ENCODE measurements around the gene LGR4. TPM values are rescaled to one million over a fixed set of nuclear protein-coding genes. Genes with fewer than 3 reads are reported as not detected.

LGR4 gene
- total RNA-seq, 2 experiments from 2014 or later = 0.10 TPM; not detected in 1

DNA sequence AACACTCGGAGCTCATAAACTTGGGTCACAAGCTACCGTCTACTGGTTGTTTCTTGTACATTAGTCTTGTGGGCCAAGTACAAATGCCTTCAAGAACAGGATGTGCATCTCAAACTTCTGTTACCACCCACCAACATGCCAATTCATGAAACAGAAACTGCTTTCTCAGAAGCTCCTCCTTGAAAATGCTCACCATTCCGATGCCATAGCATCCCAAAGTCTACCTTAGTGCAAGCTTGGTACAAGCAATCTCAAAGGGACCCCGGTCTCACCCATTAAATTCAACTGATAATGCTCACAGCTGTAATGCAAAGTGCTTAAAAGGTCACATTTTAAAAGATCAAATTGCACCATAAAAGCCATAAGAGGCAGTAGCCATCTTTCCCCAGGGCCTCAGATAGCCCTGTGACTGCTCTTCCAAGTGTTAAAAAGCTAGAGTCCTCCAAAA lies 77.8 kb downstream of the LGR4 start:
- CTCF ChIA-PET = interaction anchor here (1.8 kb wide), 1 partner anchor 91 kb away, joined by 6 read pairs; no protein-coding TSS in a partner anchor
- Mint-ChIP-seq H3K27me3 (peaks cover 4% of the 10 kb centered on the region), H3K9me3 (no peaks in the 10 kb centered on the region), H3K4me1 (peaks cover 4% of the 10 kb centered on the region), H3K4me3 (no peak overlapping the region), H3K36me3 (ENCODE audit: low read depth) (no peaks in the 10 kb centered on the region), H3K27ac (no peak overlapping the region)
- DNase-seq = no peak
- POLR2A ChIA-PET = no interaction called here

- H3K4me1 Mint-ChIP-seq = peaks cover 16% of the 10 kb centered on the region
- no peaks in the 10 kb centered on the region for H3K36me3 Mint-ChIP-seq (ENCODE audit: low read depth)
- no peak overlapping the region for H3K27ac Mint-ChIP-seq
- peaks cover 3% of the 10 kb centered on the region for H3K27me3 Mint-ChIP-seq
- no peak overlapping the region for H3K4me3 Mint-ChIP-seq
- ChIA-PET CTCF (no interaction called here), POLR2A (no interaction called here)
- DNase-seq = no peak
- no peaks in the 10 kb centered on the region for H3K9me3 Mint-ChIP-seq
Measured at GRCh38 chr11:27392278-27393114, 80.1 kb downstream of the LGR4 start.

DNA sequence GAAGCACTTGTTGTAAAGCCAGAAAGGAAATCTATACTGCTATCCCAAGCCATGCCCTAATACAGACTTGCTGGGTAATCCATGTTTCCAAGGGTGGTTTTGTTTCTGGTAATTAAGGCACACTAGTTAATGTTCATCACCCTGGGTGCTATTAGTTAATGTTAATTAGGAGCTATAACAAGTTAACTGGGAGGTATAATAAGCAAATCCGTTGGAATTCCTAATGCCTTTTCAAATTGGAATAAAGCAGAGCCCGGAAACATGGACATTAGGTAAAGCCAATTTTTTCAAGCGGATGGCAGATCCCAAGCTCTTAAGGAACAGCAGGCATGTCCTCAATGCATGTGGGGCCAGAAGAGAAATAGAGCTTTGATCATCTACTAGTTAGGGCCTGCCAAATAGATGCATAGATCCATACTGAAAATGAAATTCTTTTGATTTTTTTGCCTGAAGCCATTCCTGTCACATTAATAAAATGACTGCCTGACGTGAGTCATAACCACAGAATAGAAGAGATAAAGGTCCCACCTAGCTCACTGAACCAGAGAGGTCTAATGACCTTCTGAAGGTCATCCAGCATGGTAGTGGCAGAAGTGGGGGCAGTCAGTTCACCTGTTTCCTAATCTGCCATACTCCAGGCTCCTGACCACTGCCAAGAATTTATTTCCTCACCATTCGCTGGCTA lies 81.1 kb downstream of the LGR4 start:
- Mint-ChIP-seq H3K36me3 (ENCODE audit: low read depth) (no peaks in the 10 kb centered on the region), H3K4me1 (peaks cover 20% of the 10 kb centered on the region), H3K4me3 (no peak overlapping the region), H3K27me3 (no peaks in the 10 kb centered on the region), H3K27ac (no peak overlapping the region), H3K9me3 (no peaks in the 10 kb centered on the region)
- no peak for DNase-seq
- POLR2A ChIA-PET = no interaction called here
- CTCF ChIA-PET = no interaction called here

GRCh38 chr11:27390318-27391295 lies 82.0 kb downstream of the LGR4 start:
- Mint-ChIP-seq H3K4me3 (no peak overlapping the region), H3K27me3 (no peaks in the 10 kb centered on the region), H3K27ac (no peak overlapping the region), H3K9me3 (no peaks in the 10 kb centered on the region), H3K4me1 (peaks cover 20% of the 10 kb centered on the region), H3K36me3 (ENCODE audit: low read depth) (no peaks in the 10 kb centered on the region)
- ChIA-PET CTCF (no interaction called here), POLR2A (no interaction called here)
- DNase-seq = no peak

DNA sequence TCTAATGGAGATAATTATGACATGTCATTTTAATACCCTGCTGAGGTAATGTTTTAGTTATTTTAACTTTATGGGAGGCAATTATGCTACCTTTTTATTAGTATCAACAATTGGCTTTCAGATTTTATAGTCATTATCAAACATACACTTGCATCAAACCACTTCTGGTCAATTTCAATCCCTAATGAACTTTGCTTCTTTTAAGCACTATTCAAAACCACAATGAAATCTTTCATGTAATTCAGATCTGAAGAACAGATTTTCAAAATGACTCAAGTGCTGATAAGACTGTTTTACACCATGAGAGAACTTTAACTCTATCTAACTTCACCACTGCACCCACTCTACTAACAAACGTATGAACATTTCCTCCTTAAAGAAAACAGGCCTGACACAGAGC lies 83.7 kb downstream of the LGR4 start:
- DNase-seq = no peak
- no peak overlapping the region for H3K4me3 Mint-ChIP-seq
- H3K9me3 Mint-ChIP-seq = no peaks in the 10 kb centered on the region
- H3K27ac Mint-ChIP-seq = peak overlapping the region; percentile 9
- H3K4me1 Mint-ChIP-seq = peaks cover 25% of the 10 kb centered on the region
- ChIA-PET POLR2A (no interaction called here), CTCF (no interaction called here)
- H3K36me3 Mint-ChIP-seq (ENCODE audit: low read depth) = no peaks in the 10 kb centered on the region
- H3K27me3 Mint-ChIP-seq = no peaks in the 10 kb centered on the region

- Mint-ChIP-seq H3K27ac (no peak overlapping the region), H3K9me3 (no peaks in the 10 kb centered on the region), H3K36me3 (ENCODE audit: low read depth) (no peaks in the 10 kb centered on the region), H3K4me1 (peaks cover 28% of the 10 kb centered on the region), H3K4me3 (no peak overlapping the region), H3K27me3 (no peaks in the 10 kb centered on the region)
- no peak for DNase-seq
- CTCF ChIA-PET = no interaction called here
- POLR2A ChIA-PET = no interaction called here
Measured at GRCh38 chr11:27388001-27388400, 84.6 kb downstream of the LGR4 start.

DNA sequence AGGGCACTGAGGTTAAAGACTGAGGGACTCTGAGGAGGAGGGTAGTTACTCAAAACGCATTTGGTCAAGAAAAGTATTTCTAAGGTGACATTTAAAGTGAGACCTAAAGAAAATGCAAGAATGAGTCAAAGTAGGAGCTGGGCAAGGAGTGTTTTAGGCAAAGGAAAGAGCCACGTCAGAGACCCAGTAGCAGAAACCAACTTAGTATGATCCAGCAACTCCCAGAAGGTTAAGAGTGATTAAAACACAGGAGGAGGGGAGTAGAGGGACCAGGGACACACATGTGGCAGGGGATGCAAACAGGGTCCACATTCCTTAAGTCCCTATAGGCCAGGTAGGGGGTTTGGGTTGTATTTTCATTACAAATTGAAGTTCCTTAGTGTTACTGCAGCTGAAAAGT lies 85.2 kb downstream of the LGR4 start:
- no peaks in the 10 kb centered on the region for H3K36me3 Mint-ChIP-seq (ENCODE audit: low read depth)
- H3K27ac Mint-ChIP-seq = no peak overlapping the region
- H3K9me3 Mint-ChIP-seq = no peaks in the 10 kb centered on the region
- DNase-seq = no peak
- no peaks in the 10 kb centered on the region for H3K27me3 Mint-ChIP-seq
- H3K4me1 Mint-ChIP-seq = peaks cover 28% of the 10 kb centered on the region
- POLR2A ChIA-PET = no interaction called here
- no peak overlapping the region for H3K4me3 Mint-ChIP-seq
- CTCF ChIA-PET = no interaction called here

DNA sequence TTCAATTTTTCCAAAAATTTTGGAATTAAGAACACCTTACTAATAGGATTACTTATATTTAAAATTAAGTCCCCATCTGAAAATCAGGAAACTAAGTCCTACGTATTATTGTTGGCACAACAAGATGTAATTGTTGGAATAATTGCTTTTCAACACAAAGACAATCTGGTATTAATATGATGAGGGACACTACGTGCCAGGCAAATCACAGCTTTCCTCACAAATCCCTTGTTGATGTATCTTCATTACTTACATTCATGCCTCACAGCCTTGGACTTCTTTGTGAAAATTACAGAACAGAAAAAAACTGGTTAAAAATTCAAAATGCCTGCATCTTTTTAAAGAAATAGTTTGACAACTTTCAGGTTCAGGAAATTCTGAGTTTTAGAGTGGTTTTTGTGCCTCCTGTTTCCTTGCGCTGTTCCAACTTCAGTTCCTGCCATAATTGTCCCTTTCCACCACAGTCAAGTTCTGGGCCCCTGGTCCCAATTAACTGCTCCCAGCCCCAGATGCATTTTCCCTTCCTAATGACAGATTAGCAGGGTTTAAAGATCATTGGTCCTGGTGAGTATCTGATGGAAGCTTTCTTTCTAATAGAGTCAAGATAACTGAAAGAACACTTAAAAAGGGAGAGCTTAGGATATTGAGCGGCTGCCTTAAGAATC lies 86.3 kb downstream of the LGR4 start:
- Mint-ChIP-seq H3K36me3 (ENCODE audit: low read depth) (no peaks in the 10 kb centered on the region), H3K9me3 (no peaks in the 10 kb centered on the region), H3K4me1 (peaks cover 28% of the 10 kb centered on the region), H3K27me3 (no peaks in the 10 kb centered on the region), H3K27ac (no peak overlapping the region), H3K4me3 (no peak overlapping the region)
- CTCF ChIA-PET = no interaction called here
- DNase-seq = no peak
- POLR2A ChIA-PET = no interaction called here

DNA sequence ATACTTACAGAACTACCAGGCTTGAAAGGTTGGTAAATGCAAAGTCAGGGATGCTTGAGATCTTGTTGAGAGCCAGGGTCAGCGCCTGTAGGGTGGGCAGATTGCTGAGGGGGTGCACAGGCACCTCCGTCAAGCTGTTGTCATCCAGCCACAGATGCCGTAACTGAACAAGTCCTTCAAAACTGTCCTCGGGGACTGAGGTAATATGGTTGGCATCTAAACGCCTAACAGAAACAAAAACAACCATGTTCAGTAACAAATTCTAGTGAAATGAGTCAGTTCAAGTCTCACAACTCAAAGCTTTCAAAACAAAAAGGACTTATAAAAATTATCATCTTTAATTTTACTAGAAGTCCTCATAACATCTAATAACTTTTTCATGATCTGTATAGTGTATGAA lies 87.3 kb downstream of the LGR4 start:
- no peak for DNase-seq
- Mint-ChIP-seq H3K4me3 (no peak overlapping the region), H3K36me3 (ENCODE audit: low read depth) (no peaks in the 10 kb centered on the region), H3K27me3 (no peaks in the 10 kb centered on the region), H3K27ac (no peak overlapping the region), H3K4me1 (peaks cover 28% of the 10 kb centered on the region), H3K9me3 (no peaks in the 10 kb centered on the region)
- ChIA-PET CTCF (interaction anchor here (1.8 kb wide), 1 partner anchor 13 kb away, joined by 6 read pairs; no protein-coding TSS in a partner anchor), POLR2A (no interaction called here)

GRCh38 chr11:27384227-27384626 lies 88.4 kb downstream of the LGR4 start:
- ChIA-PET POLR2A (interaction anchor here (0.7 kb wide), 1 partner anchor 21 kb away, joined by 3 read pairs; the partner anchor contains the start of gene CCDC34), CTCF (interaction anchor here (1.8 kb wide), 1 partner anchor 12 kb away, joined by 6 read pairs; no protein-coding TSS in a partner anchor)
- no peak overlapping the region for H3K4me3 Mint-ChIP-seq
- H3K4me1 Mint-ChIP-seq = peaks cover 28% of the 10 kb centered on the region
- no peak for DNase-seq
- H3K27ac Mint-ChIP-seq = no peak overlapping the region
- no peaks in the 10 kb centered on the region for H3K36me3 Mint-ChIP-seq (ENCODE audit: low read depth)
- H3K9me3 Mint-ChIP-seq = no peaks in the 10 kb centered on the region
- no peaks in the 10 kb centered on the region for H3K27me3 Mint-ChIP-seq

DNA sequence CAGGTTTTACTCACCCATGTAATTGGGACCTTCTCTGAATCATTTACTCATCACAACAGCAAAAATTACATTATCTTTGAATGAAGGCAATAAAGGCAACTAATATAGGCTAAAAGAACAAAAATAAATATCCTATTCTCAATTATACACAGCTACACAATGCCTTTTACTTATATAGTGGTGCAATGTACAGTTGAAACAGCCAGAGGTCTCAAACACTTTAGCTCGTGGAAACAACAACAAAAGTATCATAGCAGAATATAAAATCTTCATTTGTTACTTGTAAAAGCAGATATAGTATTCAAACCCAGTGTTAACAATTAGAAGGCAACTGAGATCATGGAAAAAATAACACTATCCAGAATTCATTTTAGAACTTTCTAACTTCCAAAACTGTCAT lies 88.9 kb downstream of the LGR4 start:
- H3K4me1 Mint-ChIP-seq = peaks cover 22% of the 10 kb centered on the region
- ChIA-PET CTCF (interaction anchor here (1.6 to 1.8 kb wide), 2 partner anchors 11 to 102 kb away, joined by 4 to 6 read pairs; no protein-coding TSS in a partner anchor), POLR2A (no interaction called here)
- H3K27ac Mint-ChIP-seq = no peak overlapping the region
- H3K27me3 Mint-ChIP-seq = no peaks in the 10 kb centered on the region
- no peaks in the 10 kb centered on the region for H3K36me3 Mint-ChIP-seq (ENCODE audit: low read depth)
- no peak overlapping the region for H3K4me3 Mint-ChIP-seq
- no peaks in the 10 kb centered on the region for H3K9me3 Mint-ChIP-seq
- no peak for DNase-seq

GRCh38 chr11:27381238-27381666 lies 91.3 kb downstream of the LGR4 start:
- ChIA-PET CTCF (interaction anchor here (1.8 kb wide), 1 partner anchor 18 kb away, joined by 4 read pairs; the partner anchor contains the start of gene CCDC34), POLR2A (no interaction called here)
- Mint-ChIP-seq H3K27me3 (no peaks in the 10 kb centered on the region), H3K36me3 (ENCODE audit: low read depth) (no peaks in the 10 kb centered on the region), H3K4me1 (peaks cover 12% of the 10 kb centered on the region), H3K9me3 (no peaks in the 10 kb centered on the region), H3K27ac (no peak overlapping the region), H3K4me3 (no peak overlapping the region)
- DNase-seq = no peak
